Type B pancreatic cell (in vitro differentiated cells): ENCODE data around the gene AP2B1. TPM values are rescaled to one million over a fixed set of nuclear protein-coding genes. Genes with fewer than 3 reads are reported as not detected.

Source experiments
- DNase-seq: peaks from one replicate; pipeline ENCODE4 v3.0.0; 2021; ENCODE audit warnings: mixed read lengths; ENCODE audit not compliant: unreplicated experiment; ENCODE audit errors: extremely low spot score
- H3K27ac Mint-ChIP-seq: 2 replicates; pipeline ENCODE4 v1.8.0; 2021; ENCODE audit warnings: mild to moderate bottlenecking, mixed read lengths
- H3K27me3 Mint-ChIP-seq: 2 replicates; pipeline ENCODE4 v1.8.0; 2021; ENCODE audit warnings: mixed read lengths
- H3K36me3 Mint-ChIP-seq: 2 replicates; pipeline ENCODE4 v1.8.0; 2021; ENCODE audit warnings: mixed read lengths
- H3K4me1 Mint-ChIP-seq: one replicate; pipeline ENCODE4 v1.8.0; 2021; ENCODE audit warnings: mixed read lengths; ENCODE audit not compliant: unreplicated experiment
- H3K4me3 Mint-ChIP-seq: 2 replicates; pipeline ENCODE4 v1.8.0; 2021; ENCODE audit warnings: mild to moderate bottlenecking, mixed read lengths
- H3K9me3 Mint-ChIP-seq: 2 replicates; pipeline ENCODE4 v1.8.0; 2021; ENCODE audit warnings: mixed read lengths
- total RNA-seq: library from RNA; stranded (reverse); gene quantifications from 2 replicates; pipeline ENCODE4 v1.2.1, GENCODE V29; 2021; ENCODE audit warnings: low replicate concordance
- TF ChIP-seq, protein P1 (sequence below): fragments of 200-600 bp; sonication (generic); conservative IDR thresholded peaks from 2 replicates; pipeline ENCODE4 v1.5.0; 2021; ENCODE audit warnings: antibody characterized with exemption, mild to moderate bottlenecking

The AP2B1 gene
- total RNA-seq, 1 donor from 2014 or later: 165 TPM

DNA sequence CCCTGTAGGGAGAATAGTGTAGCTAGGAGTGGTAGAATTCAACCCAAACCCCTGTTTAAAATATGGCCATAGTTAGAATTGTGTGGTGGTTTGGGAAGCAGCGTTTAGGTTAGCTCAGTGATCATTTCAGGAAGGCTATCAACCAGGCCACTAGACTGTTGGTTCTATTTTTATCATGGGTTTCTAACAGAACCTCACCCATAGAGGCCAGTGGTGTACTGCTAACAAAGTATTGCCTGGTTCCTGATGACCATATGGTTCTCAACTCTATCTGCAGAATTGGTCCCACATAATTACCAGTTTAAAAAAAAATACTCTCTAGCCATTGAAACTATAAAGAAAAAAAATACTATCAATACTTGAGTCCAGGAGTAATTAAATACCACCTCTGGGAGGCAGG, 73.8 kb downstream of the AP2B1 start:
- H3K9me3 Mint-ChIP-seq: no peaks in the 10 kb centered on the region
- H3K36me3 Mint-ChIP-seq: peaks cover 15% of the 10 kb centered on the region
- H3K27ac Mint-ChIP-seq: no peak overlapping the region
- H3K4me1 Mint-ChIP-seq: no peaks in the 10 kb centered on the region
- TF ChIP-seq, protein P1, sequence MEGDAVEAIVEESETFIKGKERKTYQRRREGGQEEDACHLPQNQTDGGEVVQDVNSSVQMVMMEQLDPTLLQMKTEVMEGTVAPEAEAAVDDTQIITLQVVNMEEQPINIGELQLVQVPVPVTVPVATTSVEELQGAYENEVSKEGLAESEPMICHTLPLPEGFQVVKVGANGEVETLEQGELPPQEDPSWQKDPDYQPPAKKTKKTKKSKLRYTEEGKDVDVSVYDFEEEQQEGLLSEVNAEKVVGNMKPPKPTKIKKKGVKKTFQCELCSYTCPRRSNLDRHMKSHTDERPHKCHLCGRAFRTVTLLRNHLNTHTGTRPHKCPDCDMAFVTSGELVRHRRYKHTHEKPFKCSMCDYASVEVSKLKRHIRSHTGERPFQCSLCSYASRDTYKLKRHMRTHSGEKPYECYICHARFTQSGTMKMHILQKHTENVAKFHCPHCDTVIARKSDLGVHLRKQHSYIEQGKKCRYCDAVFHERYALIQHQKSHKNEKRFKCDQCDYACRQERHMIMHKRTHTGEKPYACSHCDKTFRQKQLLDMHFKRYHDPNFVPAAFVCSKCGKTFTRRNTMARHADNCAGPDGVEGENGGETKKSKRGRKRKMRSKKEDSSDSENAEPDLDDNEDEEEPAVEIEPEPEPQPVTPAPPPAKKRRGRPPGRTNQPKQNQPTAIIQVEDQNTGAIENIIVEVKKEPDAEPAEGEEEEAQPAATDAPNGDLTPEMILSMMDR: no peak
- no peak for DNase-seq
- no peak overlapping the region for H3K4me3 Mint-ChIP-seq
- H3K27me3 Mint-ChIP-seq: no peaks in the 10 kb centered on the region

DNA sequence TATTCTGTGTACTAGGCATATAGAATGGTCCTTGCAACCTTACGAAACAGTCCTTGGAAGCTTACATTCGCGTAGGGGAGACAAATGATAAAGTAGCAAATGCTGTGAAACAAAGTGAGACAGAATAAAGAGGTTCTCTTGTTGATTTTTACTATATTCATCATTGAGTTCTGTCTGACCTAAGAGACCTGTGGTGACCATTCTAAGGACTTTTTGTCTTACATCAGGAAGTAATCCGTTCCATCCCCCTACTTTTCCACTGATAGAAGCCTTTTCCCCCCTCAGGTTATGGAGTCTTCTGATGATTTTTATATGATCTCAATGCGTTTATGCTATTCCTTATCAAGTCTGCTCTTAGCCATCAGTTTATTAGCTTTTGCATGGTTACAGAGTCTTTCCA, 77.6 kb downstream of the AP2B1 start:
- Mint-ChIP-seq H3K27ac (no peak overlapping the region), H3K36me3 (peaks cover 9% of the 10 kb centered on the region), H3K9me3 (no peaks in the 10 kb centered on the region), H3K27me3 (no peaks in the 10 kb centered on the region), H3K4me1 (peaks cover 4% of the 10 kb centered on the region), H3K4me3 (no peak overlapping the region)
- no peak for DNase-seq
- TF ChIP-seq, protein P1: no peak

DNA sequence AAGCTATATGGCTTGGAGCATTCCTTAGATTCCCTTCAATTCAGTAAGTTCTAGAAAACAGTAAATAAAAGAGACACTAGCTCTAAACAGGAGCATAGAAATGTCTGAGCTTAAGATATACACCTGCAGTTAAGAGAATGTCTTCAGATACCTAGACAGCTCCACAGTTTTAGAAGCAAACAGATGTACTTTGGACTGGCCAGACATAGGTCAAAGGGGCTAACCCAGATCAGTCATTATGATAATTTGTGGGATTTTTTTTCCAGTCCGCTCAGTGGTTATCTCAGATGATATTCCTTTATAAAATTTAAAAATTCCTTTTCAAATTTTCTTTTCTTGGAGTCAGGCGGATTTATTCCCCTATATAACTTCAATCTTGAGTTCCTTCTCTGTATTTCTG, 78.5 kb downstream of the AP2B1 start:
- H3K36me3 Mint-ChIP-seq: peaks cover 9% of the 10 kb centered on the region
- no peak for DNase-seq
- H3K27ac Mint-ChIP-seq: no peak overlapping the region
- no peaks in the 10 kb centered on the region for H3K9me3 Mint-ChIP-seq
- H3K27me3 Mint-ChIP-seq: no peaks in the 10 kb centered on the region
- peaks cover 4% of the 10 kb centered on the region for H3K4me1 Mint-ChIP-seq
- TF ChIP-seq, protein P1: no peak
- H3K4me3 Mint-ChIP-seq: no peak overlapping the region

DNA sequence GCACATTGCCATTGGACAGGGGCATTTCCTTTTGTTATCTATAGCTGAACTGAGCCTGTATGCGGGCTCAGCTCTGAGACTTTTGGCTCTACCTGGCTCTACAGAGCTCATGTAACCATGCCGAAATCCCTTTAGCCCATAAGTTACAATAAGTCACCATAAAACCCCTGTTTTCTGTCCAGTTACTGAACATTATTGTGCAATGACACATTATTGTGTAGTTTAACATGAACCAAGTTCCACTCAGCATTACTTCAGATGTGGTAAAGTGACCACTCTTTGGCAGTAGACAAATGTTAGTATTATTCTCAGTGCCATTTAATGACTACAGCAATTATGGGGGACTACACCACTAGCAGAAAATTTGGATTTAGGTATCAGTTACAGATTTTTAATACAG, 78.9 kb downstream of the AP2B1 start:
- no peak for DNase-seq
- Mint-ChIP-seq H3K4me3 (no peak overlapping the region), H3K27ac (no peak overlapping the region), H3K36me3 (peaks cover 8% of the 10 kb centered on the region), H3K27me3 (no peaks in the 10 kb centered on the region), H3K9me3 (no peaks in the 10 kb centered on the region), H3K4me1 (peaks cover 4% of the 10 kb centered on the region)
- TF ChIP-seq, protein P1: no peak

DNA sequence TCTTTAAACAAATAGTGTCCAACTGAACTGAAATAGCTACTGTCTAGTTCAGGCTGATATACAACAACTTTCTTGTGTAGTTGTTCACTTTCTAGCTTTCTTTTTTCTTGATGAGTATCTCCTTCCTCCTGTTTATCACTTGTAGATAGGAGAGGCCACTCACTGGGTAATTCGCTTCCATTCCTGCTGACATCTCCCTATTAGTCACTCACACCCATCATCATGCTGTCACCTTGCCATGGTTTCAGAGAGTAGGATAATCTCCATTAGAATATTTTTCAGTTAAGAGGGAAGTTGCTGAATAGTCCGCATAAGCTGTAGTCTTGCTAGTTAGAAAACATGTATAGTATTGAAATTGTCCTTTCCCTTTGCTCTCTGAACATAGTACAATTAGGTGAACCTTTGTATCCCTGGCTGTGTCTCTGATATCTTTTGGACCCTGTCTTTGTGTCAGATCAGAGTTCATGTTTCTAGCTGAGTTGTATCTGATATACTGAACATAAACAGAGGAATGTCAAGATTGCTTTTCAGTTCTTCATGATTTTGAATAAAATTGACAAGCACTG, 79.9 kb downstream of the AP2B1 start:
- Mint-ChIP-seq H3K9me3 (no peaks in the 10 kb centered on the region), H3K27me3 (no peaks in the 10 kb centered on the region), H3K27ac (no peak overlapping the region), H3K4me3 (no peak overlapping the region), H3K36me3 (peaks cover 8% of the 10 kb centered on the region), H3K4me1 (peaks cover 4% of the 10 kb centered on the region)
- DNase-seq: no peak
- TF ChIP-seq, protein P1: no peak

DNA sequence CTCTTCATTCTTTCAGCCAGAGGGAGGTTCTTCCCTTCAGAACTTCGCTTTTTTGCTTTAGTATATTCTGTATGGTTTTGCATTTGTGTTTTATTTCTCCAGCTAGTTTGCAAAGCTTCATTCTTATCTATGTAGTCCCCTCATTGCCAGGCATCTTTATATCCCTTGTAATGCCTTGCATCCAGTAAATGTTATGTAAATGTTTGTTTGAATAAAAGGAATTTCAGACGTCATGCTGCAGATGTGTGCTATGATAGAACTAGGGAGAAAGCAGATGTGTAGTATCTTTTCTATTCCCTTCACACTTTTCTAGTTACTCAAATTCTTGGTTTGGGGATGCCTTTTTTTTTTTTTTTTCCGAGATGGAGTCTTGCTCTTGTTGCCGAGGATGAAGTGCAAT, 81.7 kb downstream of the AP2B1 start:
- H3K36me3 Mint-ChIP-seq: peaks cover 14% of the 10 kb centered on the region
- no peaks in the 10 kb centered on the region for H3K27me3 Mint-ChIP-seq

More for the DNA sequence above, 81.7 kb downstream of the AP2B1 start:
- TF ChIP-seq, protein P1: no peak
- H3K4me1 Mint-ChIP-seq: peaks cover 4% of the 10 kb centered on the region
- H3K4me3 Mint-ChIP-seq: no peak overlapping the region
- no peak for DNase-seq
- H3K9me3 Mint-ChIP-seq: no peaks in the 10 kb centered on the region
- H3K27ac Mint-ChIP-seq: no peak overlapping the region
